SK-N-SH treated with all-trans-retinoic acid at 6 μM for 48 hours (cell line): ENCODE data around the gene CNPPD1.

Experiments
- ATAC-seq: fragments of 200-7000 bp; cut with Tn5 transposase; 3 replicates; pipeline ENCODE4 v1.9.1; 2020; ENCODE audit warnings: mild to moderate bottlenecking, moderate library complexity
- ARNTL ChIP-seq: fragments of 450-650 bp; formaldehyde crosslinking; IDR thresholded peaks from 2 replicates; pipeline ENCODE4 v1.5.0; 2020; ENCODE audit warnings: low read depth, mild to moderate bottlenecking, moderate library complexity, borderline replicate concordance
- BACH2 ChIP-seq: fragments of 250-450 bp; sonication (Bioruptor Pico); IDR thresholded peaks from 2 replicates; pipeline ENCODE4 v1.9.0; 2021; ENCODE audit warnings: mild to moderate bottlenecking, borderline replicate concordance
- CREB5 ChIP-seq: fragments of 250-450 bp; sonication (Bioruptor Pico); IDR thresholded peaks from 2 replicates; pipeline ENCODE4 v1.5.1; 2020; ENCODE audit warnings: low read depth, mild to moderate bottlenecking, moderate library complexity
- CSDC2 ChIP-seq: fragments of 250-450 bp; sonication (Bioruptor Pico); IDR thresholded peaks from 2 replicates; pipeline ENCODE4 v1.5.0; 2020; ENCODE audit warnings: mild to moderate bottlenecking, moderate library complexity
- ESRRG ChIP-seq: fragments of 250-450 bp; sonication (Bioruptor Pico); IDR thresholded peaks from 2 replicates; pipeline ENCODE4 v1.6.1; 2021; ENCODE audit warnings: mild to moderate bottlenecking
- GLIS3 ChIP-seq: fragments of 250-450 bp; sonication (Bioruptor Pico); IDR thresholded peaks from 2 replicates; pipeline ENCODE4 v1.5.0; 2020; ENCODE audit warnings: mild to moderate bottlenecking, moderate library complexity
- OSR1 ChIP-seq: fragments of 250-450 bp; sonication (Bioruptor Pico); IDR thresholded peaks from 2 replicates; pipeline ENCODE4 v1.8.0; 2022; ENCODE audit warnings: moderate library complexity, mild to moderate bottlenecking, inconsistent platforms
- POU6F1 ChIP-seq: fragments of 250-450 bp; sonication (Bioruptor Pico); IDR thresholded peaks from 2 replicates; pipeline ENCODE4 v1.8.0; 2021; ENCODE audit warnings: low read depth, mild to moderate bottlenecking, moderate library complexity, borderline replicate concordance
- PPARA ChIP-seq: fragments of 250-450 bp; sonication (Bioruptor Pico); IDR thresholded peaks from 2 replicates; pipeline ENCODE4 v1.5.0; 2020; ENCODE audit warnings: mild to moderate bottlenecking, borderline replicate concordance
- RARB ChIP-seq: fragments of 250-450 bp; sonication (Bioruptor Pico); IDR thresholded peaks from 2 replicates; pipeline ENCODE4 v1.8.0; 2021; ENCODE audit warnings: mild to moderate bottlenecking, moderate library complexity
- SNAI2 ChIP-seq: fragments of 250-450 bp; sonication (Bioruptor Pico); IDR thresholded peaks from 2 replicates; pipeline ENCODE4 v1.5.0; 2020; ENCODE audit warnings: mild to moderate bottlenecking, moderate library complexity
- TOX ChIP-seq: fragments of 250-450 bp; sonication (Bioruptor Pico); IDR thresholded peaks from 2 replicates; pipeline ENCODE4 v1.8.0; 2021; ENCODE audit warnings: mild to moderate bottlenecking, moderate library complexity, borderline replicate concordance
- ZC3H10 ChIP-seq: fragments of 250-450 bp; sonication (Bioruptor Pico); IDR thresholded peaks from 2 replicates; pipeline ENCODE4 v1.5.1; 2021; ENCODE audit warnings: mild to moderate bottlenecking, moderate library complexity
- ZFP3 ChIP-seq: fragments of 250-450 bp; sonication (Bioruptor Pico); IDR thresholded peaks from 2 replicates; pipeline ENCODE4 v1.5.0; 2020; ENCODE audit warnings: mild to moderate bottlenecking, moderate library complexity
- ZFP30 ChIP-seq: fragments of 450-650 bp; formaldehyde crosslinking; IDR thresholded peaks from 2 replicates; pipeline ENCODE4 v1.5.0; 2022; ENCODE audit warnings: mild to moderate bottlenecking, moderate library complexity
- ZNF565 ChIP-seq: fragments of 450-650 bp; formaldehyde crosslinking; conservative IDR thresholded peaks from 2 replicates; pipeline ENCODE4 v1.5.0; 2020; ENCODE audit warnings: low read depth, mild to moderate bottlenecking, moderate library complexity
- ZNF70 ChIP-seq: fragments of 450-650 bp; formaldehyde crosslinking; IDR thresholded peaks from 2 replicates; pipeline ENCODE4 v1.5.0; 2020; ENCODE audit warnings: mild to moderate bottlenecking, moderate library complexity
- ZNF8 ChIP-seq: fragments of 450-650 bp; formaldehyde crosslinking; IDR thresholded peaks from 2 replicates; pipeline ENCODE4 v1.5.0; 2020; ENCODE audit warnings: mild to moderate bottlenecking, moderate library complexity
- TF ChIP-seq, protein P1 (sequence below): fragments of 250-450 bp; sonication (Bioruptor Pico); IDR thresholded peaks from 2 replicates; pipeline ENCODE4 v1.8.0; 2020; ENCODE audit warnings: mild to moderate bottlenecking, moderate library complexity, borderline replicate concordance
- TF ChIP-seq, protein P2 (sequence below): fragments of 250-450 bp; sonication (Bioruptor Pico); IDR thresholded peaks from 2 replicates; pipeline ENCODE4 v1.5.0; 2020; ENCODE audit warnings: mild to moderate bottlenecking, moderate library complexity
- TF ChIP-seq, protein P3 (sequence below): fragments of 250-450 bp; sonication (Bioruptor Pico); IDR thresholded peaks from 2 replicates; pipeline ENCODE4 v1.5.1; 2021; ENCODE audit warnings: mild to moderate bottlenecking, moderate library complexity

CNPPD1 gene

GRCh38 chr2:219175928-219176817 lies 552 bp downstream of the CNPPD1 start:
- TF ChIP-seq PPARA = no peak
- TF ChIP-seq, protein P1, sequence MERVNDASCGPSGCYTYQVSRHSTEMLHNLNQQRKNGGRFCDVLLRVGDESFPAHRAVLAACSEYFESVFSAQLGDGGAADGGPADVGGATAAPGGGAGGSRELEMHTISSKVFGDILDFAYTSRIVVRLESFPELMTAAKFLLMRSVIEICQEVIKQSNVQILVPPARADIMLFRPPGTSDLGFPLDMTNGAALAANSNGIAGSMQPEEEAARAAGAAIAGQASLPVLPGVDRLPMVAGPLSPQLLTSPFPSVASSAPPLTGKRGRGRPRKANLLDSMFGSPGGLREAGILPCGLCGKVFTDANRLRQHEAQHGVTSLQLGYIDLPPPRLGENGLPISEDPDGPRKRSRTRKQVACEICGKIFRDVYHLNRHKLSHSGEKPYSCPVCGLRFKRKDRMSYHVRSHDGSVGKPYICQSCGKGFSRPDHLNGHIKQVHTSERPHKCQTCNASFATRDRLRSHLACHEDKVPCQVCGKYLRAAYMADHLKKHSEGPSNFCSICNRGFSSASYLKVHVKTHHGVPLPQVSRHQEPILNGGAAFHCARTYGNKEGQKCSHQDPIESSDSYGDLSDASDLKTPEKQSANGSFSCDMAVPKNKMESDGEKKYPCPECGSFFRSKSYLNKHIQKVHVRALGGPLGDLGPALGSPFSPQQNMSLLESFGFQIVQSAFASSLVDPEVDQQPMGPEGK (CRISPR knock-in tag) = no peak
- TF ChIP-seq RARB (CRISPR knock-in tag) = no peak
- TF ChIP-seq TOX = no peak
- TF ChIP-seq CREB5 (CRISPR knock-in tag) = no peak
- no peak for TF ChIP-seq ESRRG (CRISPR knock-in tag)
- TF ChIP-seq SNAI2 (CRISPR knock-in tag) = no peak
- TF ChIP-seq ZNF8 (CRISPR knock-in tag) = no peak
- no peak for TF ChIP-seq BACH2 (CRISPR knock-in tag)
- no peak for TF ChIP-seq ZNF565 (CRISPR knock-in tag)
- no peak for TF ChIP-seq CSDC2
- TF ChIP-seq ZFP30 (CRISPR knock-in tag) = no peak
- no peak for TF ChIP-seq ZNF70 (CRISPR knock-in tag)
- TF ChIP-seq, protein P2, sequence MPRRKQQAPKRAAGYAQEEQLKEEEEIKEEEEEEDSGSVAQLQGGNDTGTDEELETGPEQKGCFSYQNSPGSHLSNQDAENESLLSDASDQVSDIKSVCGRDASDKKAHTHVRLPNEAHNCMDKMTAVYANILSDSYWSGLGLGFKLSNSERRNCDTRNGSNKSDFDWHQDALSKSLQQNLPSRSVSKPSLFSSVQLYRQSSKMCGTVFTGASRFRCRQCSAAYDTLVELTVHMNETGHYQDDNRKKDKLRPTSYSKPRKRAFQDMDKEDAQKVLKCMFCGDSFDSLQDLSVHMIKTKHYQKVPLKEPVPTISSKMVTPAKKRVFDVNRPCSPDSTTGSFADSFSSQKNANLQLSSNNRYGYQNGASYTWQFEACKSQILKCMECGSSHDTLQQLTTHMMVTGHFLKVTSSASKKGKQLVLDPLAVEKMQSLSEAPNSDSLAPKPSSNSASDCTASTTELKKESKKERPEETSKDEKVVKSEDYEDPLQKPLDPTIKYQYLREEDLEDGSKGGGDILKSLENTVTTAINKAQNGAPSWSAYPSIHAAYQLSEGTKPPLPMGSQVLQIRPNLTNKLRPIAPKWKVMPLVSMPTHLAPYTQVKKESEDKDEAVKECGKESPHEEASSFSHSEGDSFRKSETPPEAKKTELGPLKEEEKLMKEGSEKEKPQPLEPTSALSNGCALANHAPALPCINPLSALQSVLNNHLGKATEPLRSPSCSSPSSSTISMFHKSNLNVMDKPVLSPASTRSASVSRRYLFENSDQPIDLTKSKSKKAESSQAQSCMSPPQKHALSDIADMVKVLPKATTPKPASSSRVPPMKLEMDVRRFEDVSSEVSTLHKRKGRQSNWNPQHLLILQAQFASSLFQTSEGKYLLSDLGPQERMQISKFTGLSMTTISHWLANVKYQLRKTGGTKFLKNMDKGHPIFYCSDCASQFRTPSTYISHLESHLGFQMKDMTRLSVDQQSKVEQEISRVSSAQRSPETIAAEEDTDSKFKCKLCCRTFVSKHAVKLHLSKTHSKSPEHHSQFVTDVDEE (CRISPR knock-in tag) = no peak
- ATAC-seq = peak; percentile 70

DNA sequence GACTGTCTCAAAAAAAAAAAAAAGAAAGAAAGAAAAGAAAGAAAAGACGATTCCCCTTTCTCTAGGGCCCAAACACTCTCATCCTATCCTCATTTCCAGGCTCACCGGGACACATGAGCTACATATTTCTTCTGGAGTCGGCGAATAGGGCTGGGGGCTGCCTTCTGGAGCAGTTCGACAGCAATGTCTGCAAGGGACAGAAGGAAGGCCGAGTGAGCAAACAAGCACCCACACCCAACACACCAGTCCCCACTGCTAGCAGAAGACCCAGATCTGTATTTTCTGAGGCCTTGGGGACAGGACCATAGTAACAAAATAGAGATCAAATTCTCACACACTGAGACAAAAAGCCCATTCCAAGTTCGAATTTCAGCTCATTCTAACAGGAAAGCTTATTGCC lies 1.2 kb downstream of the CNPPD1 start:
- ATAC-seq = no peak
- TF ChIP-seq RARB (CRISPR knock-in tag) (no peak), ZFP30 (CRISPR knock-in tag) (no peak), OSR1 (CRISPR knock-in tag) (no peak), ARNTL (CRISPR knock-in tag) (no peak), BACH2 (CRISPR knock-in tag) (no peak), ZC3H10 (CRISPR knock-in tag) (no peak), TOX (no peak), SNAI2 (CRISPR knock-in tag) (no peak), GLIS3 (CRISPR knock-in tag) (no peak), CSDC2 (no peak), ZNF8 (CRISPR knock-in tag) (no peak), ZFP3 (CRISPR knock-in tag) (no peak), POU6F1 (CRISPR knock-in tag) (no peak), PPARA (no peak), CREB5 (CRISPR knock-in tag) (no peak), ZNF70 (CRISPR knock-in tag) (no peak)
- TF ChIP-seq, protein P3, sequence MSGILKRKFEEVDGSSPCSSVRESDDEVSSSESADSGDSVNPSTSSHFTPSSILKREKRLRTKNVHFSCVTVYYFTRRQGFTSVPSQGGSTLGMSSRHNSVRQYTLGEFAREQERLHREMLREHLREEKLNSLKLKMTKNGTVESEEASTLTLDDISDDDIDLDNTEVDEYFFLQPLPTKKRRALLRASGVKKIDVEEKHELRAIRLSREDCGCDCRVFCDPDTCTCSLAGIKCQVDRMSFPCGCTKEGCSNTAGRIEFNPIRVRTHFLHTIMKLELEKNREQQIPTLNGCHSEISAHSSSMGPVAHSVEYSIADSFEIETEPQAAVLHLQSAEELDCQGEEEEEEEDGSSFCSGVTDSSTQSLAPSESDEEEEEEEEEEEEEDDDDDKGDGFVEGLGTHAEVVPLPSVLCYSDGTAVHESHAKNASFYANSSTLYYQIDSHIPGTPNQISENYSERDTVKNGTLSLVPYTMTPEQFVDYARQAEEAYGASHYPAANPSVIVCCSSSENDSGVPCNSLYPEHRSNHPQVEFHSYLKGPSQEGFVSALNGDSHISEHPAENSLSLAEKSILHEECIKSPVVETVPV (CRISPR knock-in tag) = no peak
- TF ChIP-seq, protein P2 (CRISPR knock-in tag) = no peak
